ENCODE data around the gene ADARB2. TPM values are rescaled to one million over a fixed set of nuclear protein-coding genes. Genes with fewer than 3 reads are reported as not detected.

The ADARB2 gene
- total RNA-seq, 3 donors from 2014 or later (not counting 1 experiment from before 2014, with no cell fraction given), result 0.27 to 0.78 (median 0.40) TPM

DNA sequence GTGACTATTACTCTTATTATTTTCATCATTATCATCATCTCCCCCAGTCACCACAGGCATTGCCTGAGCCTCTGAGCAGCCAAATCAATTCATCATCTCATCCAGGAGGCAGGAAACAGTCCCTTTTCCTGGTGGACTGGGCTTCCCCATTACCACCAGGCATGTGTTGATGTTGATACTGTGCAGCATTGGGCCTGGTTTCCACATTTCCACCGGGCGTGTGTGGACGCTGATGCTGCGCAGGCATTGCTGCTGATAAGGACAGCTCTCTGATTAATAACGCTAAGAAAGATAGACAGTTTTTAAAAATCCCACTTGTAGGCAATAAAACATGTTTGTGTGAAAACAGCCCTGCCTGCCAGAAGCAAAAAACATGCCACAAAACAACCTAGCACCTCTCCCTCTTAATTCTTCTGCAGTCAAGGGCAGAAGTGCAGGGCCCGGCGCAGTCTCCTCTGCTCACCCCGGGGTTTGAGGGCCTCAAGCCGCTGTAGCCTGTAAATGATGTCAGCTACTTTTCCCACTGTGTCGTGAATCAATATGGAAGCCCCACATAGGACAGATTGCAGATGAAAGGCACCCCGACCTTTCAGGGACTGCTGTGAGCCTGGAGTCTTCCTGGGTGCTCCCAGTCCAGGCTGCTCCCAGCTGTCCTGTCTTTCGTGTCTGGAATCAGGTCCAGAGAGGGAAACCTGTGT lies 465.1 kb downstream of the ADARB2 start:
- Mint-ChIP-seq H3K36me3 (no peaks in the 10 kb centered on the region), H3K4me3 (no peak overlapping the region), H3K4me1 (no peaks in the 10 kb centered on the region), H3K27me3 (ENCODE audit: low read depth in 2 of 2) (no peaks in the 10 kb centered on the region), H3K27ac (no peak overlapping the region), H3K9me3 (no peaks in the 10 kb centered on the region)
- Histone ChIP-seq H3K9me3 (ENCODE audit: control insufficient read depth, insufficient read depth, low read length) (no peaks in the 10 kb centered on the region), H3K27ac (ENCODE audit: low read length) (no peak overlapping the region), H3K4me3 (ENCODE audit: low read length) (no peak overlapping the region), H3K27me3 (ENCODE audit: control insufficient read depth, insufficient read depth, low read length) (no peaks in the 10 kb centered on the region), H3K4me1 (ENCODE audit: control insufficient read depth, insufficient read depth, low read length) (no peaks in the 10 kb centered on the region), H3K36me3 (ENCODE audit: control insufficient read depth, insufficient read depth, low read length) (no peaks in the 10 kb centered on the region)
- WGBS (ENCODE audit: insufficient coverage), result 71% methylated on average over 12 of the region's 12 CpGs
- intact Hi-C loops (cut with micrococcal nuclease), result no loop called here
- TF ChIP-seq, protein P1, sequence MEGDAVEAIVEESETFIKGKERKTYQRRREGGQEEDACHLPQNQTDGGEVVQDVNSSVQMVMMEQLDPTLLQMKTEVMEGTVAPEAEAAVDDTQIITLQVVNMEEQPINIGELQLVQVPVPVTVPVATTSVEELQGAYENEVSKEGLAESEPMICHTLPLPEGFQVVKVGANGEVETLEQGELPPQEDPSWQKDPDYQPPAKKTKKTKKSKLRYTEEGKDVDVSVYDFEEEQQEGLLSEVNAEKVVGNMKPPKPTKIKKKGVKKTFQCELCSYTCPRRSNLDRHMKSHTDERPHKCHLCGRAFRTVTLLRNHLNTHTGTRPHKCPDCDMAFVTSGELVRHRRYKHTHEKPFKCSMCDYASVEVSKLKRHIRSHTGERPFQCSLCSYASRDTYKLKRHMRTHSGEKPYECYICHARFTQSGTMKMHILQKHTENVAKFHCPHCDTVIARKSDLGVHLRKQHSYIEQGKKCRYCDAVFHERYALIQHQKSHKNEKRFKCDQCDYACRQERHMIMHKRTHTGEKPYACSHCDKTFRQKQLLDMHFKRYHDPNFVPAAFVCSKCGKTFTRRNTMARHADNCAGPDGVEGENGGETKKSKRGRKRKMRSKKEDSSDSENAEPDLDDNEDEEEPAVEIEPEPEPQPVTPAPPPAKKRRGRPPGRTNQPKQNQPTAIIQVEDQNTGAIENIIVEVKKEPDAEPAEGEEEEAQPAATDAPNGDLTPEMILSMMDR (IDR thresholded peaks at IDR 0.05), result no peak
- ATAC-seq (no peak), DNase-seq (no peak)

DNA sequence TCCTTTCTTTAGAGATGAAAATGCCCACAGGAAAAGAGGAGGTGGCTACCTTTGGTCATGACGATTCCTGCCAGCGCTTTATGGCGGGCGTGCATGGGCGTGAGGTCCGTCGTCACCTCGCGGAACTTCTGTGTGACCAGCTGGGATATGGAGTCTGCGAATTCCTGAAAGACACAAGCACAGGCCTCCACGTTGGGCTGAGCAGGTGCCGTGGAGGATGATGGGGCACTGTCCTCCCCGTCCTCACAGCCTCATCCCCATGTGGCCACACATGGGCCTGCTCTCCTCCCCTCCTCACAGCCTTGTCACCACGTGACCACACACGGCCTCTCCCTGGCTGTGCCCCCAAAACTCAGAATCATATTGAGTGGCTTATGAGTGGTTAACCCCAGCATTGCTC lies 466.4 kb downstream of the ADARB2 start:
- WGBS (ENCODE audit: insufficient coverage), result 81% methylated on average over 15 of the region's 15 CpGs

DNA sequence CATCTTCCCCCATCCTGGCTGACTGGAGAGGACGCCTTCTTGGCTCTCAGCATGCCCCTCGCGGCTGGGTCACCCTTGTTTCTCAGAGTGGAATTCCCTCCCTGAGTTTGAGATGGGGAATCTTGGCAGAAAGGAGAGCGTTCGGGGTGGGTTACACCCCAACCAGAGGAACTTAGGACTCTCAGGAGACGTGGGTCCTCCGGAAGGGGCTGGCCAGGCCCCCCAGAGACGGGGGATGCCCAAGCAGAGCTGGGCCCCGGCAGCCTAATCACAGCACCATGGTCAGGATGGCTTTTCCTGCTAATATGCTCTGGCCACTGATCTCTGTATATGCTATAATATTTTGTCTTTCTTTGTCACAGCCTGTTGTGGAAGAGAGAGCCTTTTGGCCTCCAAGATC lies 466.8 kb downstream of the ADARB2 start:
- H3K4me3 ChIP-seq (ENCODE audit: low read length), result no peak overlapping the region
- no peaks in the 10 kb centered on the region for H3K27me3 ChIP-seq (ENCODE audit: control insufficient read depth, insufficient read depth, low read length)
- H3K4me3 Mint-ChIP-seq, result no peak overlapping the region
- H3K27me3 Mint-ChIP-seq (ENCODE audit: low read depth in 2 of 2), result no peaks in the 10 kb centered on the region
- H3K4me1 ChIP-seq (ENCODE audit: control insufficient read depth, insufficient read depth, low read length), result no peaks in the 10 kb centered on the region
- H3K27ac ChIP-seq (ENCODE audit: low read length), result no peak overlapping the region
- H3K27ac Mint-ChIP-seq, result no peak overlapping the region
- TF ChIP-seq, protein P1 (IDR thresholded peaks at IDR 0.05), result no peak
- H3K36me3 Mint-ChIP-seq, result no peaks in the 10 kb centered on the region
- H3K4me1 Mint-ChIP-seq, result no peaks in the 10 kb centered on the region
- no peaks in the 10 kb centered on the region for H3K9me3 ChIP-seq (ENCODE audit: control insufficient read depth, insufficient read depth, low read length)
- DNase-seq, result no peak
- ATAC-seq, result no peak
- no peaks in the 10 kb centered on the region for H3K9me3 Mint-ChIP-seq
- no peaks in the 10 kb centered on the region for H3K36me3 ChIP-seq (ENCODE audit: control insufficient read depth, insufficient read depth, low read length)
- WGBS (ENCODE audit: insufficient coverage), result 90% methylated on average over 9 of the region's 9 CpGs
- intact Hi-C loops (cut with micrococcal nuclease), result no loop called here

More for the DNA sequence above, 466.4 kb downstream of the ADARB2 start:
- Histone ChIP-seq H3K9me3 (ENCODE audit: control insufficient read depth, insufficient read depth, low read length) (no peaks in the 10 kb centered on the region), H3K4me3 (ENCODE audit: low read length) (no peak overlapping the region), H3K36me3 (ENCODE audit: control insufficient read depth, insufficient read depth, low read length) (no peaks in the 10 kb centered on the region), H3K4me1 (ENCODE audit: control insufficient read depth, insufficient read depth, low read length) (no peaks in the 10 kb centered on the region), H3K27ac (ENCODE audit: low read length) (no peak overlapping the region), H3K27me3 (ENCODE audit: control insufficient read depth, insufficient read depth, low read length) (no peaks in the 10 kb centered on the region)
- intact Hi-C loops (cut with micrococcal nuclease), result no loop called here
- TF ChIP-seq, protein P1 (IDR thresholded peaks at IDR 0.05), result no peak
- H3K27me3 Mint-ChIP-seq (ENCODE audit: low read depth in 2 of 2), result no peaks in the 10 kb centered on the region
- ATAC-seq, result no peak
- no peak overlapping the region for H3K4me3 Mint-ChIP-seq
- no peaks in the 10 kb centered on the region for H3K9me3 Mint-ChIP-seq
- DNase-seq, result no peak
- no peak overlapping the region for H3K27ac Mint-ChIP-seq
- no peaks in the 10 kb centered on the region for H3K36me3 Mint-ChIP-seq
- no peaks in the 10 kb centered on the region for H3K4me1 Mint-ChIP-seq

DNA sequence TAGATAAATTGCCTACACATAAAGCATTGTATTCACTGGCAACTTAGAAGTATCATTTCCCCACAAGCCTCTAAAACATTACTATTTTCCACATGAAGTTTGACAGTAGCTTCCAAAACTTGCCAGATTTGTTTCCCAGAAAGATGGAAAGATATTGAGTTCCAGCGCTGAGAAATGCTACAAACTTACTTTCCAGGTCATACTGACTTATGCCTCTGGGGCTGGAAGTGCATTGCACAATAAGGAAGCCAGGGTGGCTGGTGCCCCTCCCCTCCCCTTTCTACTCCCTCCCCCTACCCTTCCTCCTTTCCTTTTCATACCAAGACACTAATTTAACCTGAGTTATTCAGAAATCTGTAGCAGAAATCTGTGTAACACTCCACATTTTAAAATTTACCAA lies 468.5 kb downstream of the ADARB2 start:
- Histone ChIP-seq H3K36me3 (ENCODE audit: control insufficient read depth, insufficient read depth, low read length) (no peaks in the 10 kb centered on the region), H3K27me3 (ENCODE audit: control insufficient read depth, insufficient read depth, low read length) (no peaks in the 10 kb centered on the region), H3K4me3 (ENCODE audit: low read length) (no peak overlapping the region), H3K27ac (ENCODE audit: low read length) (no peak overlapping the region), H3K9me3 (ENCODE audit: control insufficient read depth, insufficient read depth, low read length) (no peaks in the 10 kb centered on the region), H3K4me1 (ENCODE audit: control insufficient read depth, insufficient read depth, low read length) (no peaks in the 10 kb centered on the region)
- Mint-ChIP-seq H3K27ac (no peak overlapping the region), H3K9me3 (no peaks in the 10 kb centered on the region), H3K4me3 (no peak overlapping the region), H3K4me1 (no peaks in the 10 kb centered on the region), H3K36me3 (no peaks in the 10 kb centered on the region), H3K27me3 (ENCODE audit: low read depth in 2 of 2) (no peaks in the 10 kb centered on the region)
- intact Hi-C loops (cut with micrococcal nuclease), result no loop called here
- 0% methylated on average over 1 of the region's 1 CpG for WGBS (ENCODE audit: insufficient coverage)
- ATAC-seq, result no peak
- TF ChIP-seq, protein P1 (IDR thresholded peaks at IDR 0.05), result no peak
- no peak for DNase-seq
